HG02870 (cell line): ENCODE data around the gene PRMT9.

Source experiments
- ATAC-seq: cut with Tn5 transposase; IDR thresholded peaks from one replicate; pipeline ENCODE4 v1.9.1; 2021; ENCODE audit warnings: mild to moderate bottlenecking, moderate library complexity; ENCODE audit not compliant: unreplicated experiment

The PRMT9 gene

DNA sequence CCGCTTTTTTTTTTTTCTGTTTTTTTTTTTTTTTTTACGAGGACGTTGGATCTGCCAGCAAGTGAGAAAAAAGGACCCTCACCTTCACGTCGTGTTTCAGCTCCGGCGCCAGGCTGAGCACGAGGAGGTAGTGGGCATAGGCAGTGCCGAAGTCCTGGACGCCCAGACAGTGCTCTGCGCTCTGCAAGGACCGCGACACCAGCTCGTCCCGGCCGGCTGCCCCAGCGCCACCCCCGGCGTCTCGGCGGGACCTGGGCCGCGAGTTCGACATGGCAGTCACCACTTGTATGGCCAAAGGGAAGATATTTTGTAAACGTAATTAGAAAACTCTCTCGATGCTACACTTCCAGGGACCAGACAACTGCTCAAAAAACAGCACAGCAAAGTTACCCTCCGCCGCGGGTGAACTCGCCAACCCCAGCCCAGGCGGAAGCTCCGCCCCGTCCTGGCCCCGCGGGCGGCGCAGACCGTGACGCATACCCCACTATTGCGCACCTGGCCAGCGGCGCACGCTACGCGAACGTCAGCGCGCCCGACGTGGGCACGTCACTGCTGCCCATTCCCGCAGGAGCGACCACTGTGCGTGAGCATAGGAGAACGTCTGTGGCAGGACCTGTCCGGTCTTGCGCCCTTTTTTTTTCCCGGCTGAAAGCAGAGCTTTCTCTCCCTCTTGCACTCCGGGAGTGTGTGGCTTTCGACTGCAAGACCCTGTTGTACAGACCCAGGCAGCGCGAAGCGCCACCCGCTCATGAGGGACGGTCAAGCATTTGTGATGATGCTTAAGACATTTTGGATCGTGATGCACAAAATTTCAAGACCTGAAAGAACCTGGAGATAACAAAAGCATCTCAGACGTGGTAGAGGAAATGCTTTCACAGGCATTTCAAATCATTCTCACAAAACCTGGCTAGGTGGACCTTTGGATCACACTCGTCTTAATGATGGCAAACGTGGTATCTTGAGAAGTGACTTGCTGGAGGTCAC is at the start of gene PRMT9:
Gene PRMT9, minus strand, starts transcription at position 447 of the 984 bp plus-strand sequence. Its CDS starts 176 bp downstream, at position 271.
- peak; percentile 99 for ATAC-seq

DNA sequence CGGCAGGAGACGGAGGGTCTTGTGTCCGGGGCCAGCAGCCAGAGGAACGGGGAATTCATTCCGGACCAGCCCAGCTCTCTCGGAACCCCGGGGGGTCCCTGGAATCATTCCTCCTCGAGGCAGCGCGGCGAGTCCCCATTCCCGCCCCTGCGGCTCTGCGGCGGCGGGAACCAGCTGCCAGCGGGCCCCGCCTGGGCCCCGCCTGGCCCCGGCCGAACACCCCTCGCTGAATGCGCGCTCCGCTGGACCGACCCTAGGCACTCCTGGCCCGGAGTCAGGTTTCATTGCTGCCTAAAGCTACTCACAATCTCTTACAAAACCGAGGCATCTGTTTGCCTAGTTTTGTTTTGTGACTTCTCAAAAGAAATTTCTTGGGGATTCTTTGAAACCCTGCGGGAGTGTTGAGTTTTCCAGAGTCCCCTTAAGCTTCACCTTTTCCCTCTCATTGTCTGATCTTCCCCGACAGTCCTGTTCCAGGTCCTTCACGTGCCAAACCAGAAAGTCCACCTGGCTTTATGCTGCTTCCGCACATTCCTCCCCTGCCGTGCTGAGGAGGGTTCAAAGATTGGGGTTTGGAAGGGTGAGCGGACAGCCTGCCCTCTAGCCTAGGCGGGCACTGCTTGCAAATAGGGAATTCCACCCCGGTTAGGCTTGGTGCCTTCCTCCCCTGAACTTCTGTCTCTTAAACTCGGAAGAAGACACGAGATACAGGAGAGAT is 48.7 kb upstream of the PRMT9 start:
- peak; percentile 17 for ATAC-seq

DNA sequence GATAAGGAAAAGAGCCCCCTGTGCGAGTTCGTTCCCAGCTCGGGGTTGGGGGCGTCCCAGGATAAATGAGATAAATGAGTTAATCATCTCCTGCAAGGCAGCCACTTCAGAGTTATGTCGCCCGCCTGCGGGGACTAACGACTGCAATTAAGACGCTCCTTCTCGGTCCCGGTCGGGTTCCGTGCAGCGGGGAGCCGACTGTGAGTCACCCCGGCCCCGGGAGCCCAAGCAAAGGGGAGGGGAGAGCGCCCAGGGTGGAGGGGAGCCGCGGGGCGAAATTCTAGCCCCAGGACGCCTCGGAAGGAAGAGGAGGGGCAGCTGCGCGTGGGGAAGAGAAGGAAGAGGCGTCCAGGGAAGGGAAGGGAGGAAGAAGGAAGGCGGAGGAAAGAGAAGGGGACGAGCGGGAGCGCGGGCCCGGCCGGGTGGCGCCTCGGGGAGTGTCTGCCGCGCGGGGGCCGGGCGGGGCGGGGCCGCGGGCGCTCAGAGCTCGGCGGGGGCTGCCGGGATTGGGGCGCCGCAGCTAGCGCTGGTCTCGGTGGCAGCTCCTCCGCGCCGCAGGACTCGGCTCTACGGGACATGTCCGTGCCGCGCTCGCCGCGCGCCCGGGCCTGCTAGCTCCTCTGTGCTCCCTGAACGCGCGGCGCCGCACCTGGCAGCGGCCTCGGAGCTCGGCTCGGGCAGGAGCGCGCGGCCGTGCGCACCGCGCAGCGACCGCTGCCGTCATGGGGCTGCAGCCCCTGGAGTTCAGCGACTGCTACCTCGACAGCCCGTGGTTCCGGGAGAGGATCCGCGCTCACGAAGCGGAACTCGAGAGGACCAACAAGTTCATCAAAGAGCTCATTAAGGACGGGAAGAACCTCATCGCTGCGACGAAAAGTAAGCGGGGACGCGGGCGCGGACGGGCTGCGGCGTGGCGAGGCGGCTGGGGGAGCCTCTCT is 47.9 kb upstream of the PRMT9 start, which contains the start of gene ARHGAP10:
Gene ARHGAP10, plus strand, starts transcription at position 509 of the 938 bp plus-strand sequence. Its CDS starts 214 bp downstream, at position 723.
- peak; percentile 51 for ATAC-seq

DNA sequence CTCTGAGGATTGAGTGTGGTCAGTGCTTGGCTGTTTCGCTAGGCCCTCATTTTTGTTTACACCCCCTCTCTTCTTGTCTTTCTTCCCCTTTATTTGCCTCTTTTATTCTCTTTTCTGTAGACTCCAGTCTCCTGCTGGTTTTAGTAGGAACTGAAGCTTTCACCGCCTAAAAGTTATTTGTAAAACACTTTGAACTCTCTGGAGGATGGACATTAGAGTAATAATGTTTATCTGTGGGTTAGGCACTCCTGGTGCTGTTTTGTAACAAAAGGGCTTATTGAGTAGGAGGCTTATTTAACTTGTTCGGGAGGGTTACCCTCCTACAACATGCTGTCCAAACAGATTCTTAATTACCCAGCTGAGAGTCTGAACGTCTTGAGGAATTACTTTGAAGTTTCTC is 46.4 kb upstream of the PRMT9 start:
- ATAC-seq: no peak

DNA sequence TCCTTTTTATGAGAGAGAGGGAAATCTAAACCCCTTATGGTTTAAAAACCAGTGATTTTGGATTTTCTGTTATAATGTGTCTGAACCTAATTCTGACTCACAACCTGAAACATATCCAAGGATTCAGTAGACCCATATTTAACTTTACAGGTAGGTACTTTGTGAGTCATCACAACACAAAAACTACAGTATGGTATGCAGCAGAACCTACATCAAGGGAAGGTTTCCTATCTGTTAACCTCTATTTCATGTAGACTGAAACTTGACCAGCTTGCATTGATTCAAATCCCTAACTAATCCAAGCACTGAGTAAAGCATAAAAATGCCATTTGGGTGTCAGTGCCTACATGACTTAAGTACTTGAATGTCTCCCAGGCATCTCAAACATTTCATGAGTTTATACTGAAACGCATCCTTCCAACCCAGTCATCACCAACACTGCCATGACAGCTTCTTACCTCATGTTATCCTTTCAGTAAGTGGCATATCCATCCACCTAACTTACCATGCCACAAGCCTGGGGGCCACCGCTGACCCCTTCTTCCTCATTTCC is 43.6 kb upstream of the PRMT9 start:
- no peak for ATAC-seq

DNA sequence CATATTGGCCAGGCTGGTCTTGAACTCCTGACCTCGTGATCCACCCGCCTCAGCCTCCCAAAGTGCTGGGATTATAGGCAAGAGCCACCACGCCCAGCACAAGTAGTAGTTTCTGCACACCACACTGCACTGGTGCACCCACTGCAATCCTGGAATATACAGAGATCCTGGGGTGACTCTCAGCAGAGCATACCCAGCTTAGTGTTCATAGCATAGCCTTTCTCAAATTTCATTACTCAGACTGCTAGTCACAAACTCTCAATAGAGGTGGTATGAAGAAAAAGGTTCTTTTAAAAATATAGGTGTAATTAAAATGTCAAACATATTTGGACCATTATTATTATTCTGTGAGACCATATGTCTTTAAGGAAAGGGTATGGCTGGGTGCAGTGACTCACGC is 41.7 kb upstream of the PRMT9 start:
- ATAC-seq: no peak

DNA sequence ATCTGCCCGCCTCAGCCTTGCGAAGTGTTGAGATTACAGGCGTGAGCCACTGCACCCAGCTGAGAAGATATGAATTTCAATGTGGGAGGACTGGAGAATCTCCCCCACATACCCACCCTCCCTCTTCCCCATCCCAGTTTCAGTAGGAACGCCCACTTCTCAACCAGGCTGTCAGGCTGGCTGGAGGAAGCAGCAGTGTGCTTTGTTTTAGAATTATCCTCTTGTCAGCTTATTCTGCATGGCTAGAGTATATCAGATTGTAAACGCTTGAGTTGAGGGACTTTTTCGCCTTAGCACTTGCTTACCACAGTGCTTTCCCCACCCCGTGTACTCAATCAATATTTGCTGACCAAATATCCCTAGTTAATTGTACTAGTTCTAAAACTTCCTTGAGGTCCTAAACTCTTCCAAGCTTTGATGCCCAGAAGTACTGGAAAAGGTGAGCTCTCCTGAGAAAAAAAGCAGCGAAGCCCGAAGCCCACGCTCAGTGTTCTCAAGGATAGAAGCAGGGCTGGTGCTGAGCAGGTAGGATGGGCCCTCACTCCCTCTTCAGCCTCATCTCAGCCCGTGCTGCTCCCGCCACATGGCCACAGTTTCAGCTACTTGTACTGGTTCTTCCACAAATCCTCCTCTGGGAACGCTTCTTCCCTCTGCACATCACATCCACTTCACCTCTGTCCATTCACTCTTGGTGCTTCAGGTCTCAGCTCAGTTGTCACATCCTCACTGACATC is 40.7 kb upstream of the PRMT9 start:
- no peak for ATAC-seq

DNA sequence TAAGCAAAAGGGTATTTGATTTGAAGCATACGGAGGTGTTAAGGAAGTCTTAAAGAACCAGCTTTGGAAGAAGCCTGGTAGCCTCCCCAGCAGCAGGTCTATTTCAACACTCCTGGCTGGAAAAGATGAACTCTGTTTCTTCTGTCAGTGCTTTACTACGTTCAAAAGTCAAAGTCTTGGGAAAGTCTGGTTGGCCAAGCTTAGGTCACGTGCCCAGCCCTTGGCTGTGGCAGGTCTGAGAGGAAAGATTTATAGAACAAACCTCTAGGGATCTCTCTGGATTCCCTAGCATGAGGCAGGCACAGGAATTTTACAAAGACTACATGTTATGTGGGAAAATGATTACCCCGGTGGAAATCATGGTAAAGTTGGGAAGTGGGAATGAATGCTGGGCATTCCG is 39.4 kb upstream of the PRMT9 start:
- no peak for ATAC-seq

DNA sequence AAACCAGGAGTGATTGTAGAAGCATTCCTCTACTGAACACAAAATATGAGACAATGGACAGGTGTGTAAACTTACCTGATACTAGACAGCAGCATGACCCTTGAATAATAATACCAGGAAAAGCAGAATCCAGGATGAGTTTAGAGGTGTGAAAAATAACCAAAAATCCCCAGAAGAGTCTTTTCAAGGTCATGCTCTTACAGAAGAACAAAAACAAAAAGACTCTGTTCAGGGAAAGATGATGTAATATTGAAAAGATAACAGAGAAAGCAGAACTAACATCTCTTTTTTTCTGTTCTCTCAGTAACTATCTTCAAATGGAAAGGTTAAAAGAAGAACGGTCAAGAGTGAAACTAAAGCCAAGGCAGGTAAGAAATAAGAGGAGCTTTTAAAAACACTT is 33.9 kb upstream of the PRMT9 start:
- ATAC-seq: peak; percentile 87

DNA sequence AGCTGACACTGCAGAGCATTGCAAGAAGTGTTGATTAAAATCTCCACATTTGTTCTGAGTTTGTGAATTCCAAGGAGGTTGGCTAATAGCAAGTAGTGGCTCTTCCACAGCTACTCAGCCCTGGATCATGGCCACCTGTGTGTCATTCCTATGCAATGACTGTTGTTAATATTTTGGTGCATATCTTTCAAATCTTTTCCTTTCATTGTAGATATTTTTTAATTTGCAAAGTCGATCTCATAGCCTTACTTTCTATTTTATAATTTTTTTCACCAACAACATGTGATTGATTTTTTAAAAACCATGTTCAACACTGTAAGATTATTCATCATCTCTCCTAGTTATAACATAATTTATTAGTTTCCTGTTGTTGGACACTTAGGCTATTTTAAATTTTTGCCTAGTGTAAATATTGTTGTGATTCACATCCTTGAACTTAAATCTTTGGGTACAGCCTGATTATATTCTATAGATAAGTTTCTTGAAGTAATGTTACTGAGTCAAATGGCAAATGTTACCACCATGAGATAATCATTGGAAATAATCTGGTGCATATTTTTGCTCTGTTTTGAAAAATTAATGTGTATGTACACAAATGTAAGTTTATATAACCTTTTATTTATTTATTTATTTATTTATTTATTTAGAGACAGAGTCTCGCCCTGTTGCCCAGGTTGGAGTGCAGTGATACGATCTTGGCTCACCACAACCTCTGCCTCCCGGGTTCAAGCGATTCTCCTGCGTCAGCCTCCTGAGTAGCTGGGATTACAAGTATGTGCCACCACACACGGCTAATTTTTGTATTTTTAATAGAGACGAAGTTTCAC is 30.8 kb upstream of the PRMT9 start:
- ATAC-seq: no peak

DNA sequence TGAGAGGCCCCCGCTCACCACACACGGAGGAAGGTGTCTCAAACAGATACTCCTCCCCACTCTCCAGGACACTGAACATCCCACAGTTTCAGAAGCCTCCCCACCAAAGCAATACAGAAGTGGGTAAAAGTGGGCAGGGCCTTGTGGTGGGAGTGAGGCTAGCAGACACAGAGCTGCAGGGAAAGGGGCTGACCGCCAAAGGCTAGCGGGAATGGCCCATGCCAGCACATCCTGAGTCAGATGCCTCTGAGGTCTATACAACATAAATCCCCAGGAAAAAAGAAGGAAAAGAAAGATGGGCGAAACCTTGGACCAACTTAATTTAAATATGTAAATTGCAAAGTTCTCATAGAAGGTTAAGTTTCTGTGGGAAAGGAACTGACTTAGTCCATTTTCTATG is 26.0 kb upstream of the PRMT9 start:
- ATAC-seq: no peak

DNA sequence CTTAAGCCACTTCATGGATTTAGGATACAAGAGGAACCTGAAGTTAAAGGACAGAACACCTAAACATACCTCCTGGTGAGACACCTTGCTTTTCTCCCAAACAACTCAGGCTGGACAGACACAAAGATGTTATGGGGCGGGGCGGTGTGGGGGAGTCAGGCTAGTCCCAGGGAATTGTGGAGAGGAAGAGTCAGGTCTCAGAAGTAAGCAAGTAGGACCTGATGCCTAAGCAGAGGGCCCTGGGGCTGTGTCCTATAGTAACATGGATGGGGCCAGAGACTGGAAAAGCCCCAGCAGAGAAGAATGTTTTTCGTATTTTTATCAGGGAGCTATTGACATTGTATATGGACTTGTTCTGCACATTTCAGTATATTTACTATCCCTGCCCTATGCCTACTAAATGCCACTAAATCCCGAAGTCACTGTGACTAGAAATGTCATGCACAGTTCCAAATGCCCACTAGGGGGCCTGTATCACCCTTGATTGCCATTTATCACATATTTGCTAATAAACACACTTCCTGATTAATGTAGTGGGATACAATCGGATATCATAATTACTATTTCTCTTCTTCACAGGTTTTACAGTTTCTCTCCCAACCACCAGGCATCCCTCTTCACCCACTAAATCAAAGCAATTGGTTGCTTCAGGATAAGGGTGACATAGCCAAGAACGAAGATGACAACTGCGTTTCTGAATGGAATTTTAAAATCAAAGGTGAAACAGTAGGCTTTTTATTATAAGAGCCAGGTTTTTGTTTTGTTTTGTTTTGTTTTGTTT is 24.1 kb upstream of the PRMT9 start:
- peak; percentile 51 for ATAC-seq

DNA sequence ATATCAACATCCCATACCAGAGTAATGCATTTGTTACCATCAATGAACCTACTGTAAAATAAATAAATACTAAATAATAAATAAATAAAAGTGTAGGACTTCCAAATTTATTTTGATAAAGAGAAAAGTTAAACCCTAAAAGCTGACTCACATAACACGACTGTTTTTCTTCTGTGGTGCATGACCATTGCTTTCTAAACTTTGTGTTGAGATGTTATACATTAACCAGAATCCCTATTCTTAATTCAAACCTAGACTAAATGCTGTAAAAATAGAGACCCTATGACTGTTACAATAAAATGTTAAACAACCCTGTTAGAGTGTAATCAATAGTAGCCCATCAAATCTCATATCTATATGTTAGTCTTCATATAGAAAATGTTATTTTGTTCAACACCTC is 20.9 kb upstream of the PRMT9 start:
- no peak for ATAC-seq

DNA sequence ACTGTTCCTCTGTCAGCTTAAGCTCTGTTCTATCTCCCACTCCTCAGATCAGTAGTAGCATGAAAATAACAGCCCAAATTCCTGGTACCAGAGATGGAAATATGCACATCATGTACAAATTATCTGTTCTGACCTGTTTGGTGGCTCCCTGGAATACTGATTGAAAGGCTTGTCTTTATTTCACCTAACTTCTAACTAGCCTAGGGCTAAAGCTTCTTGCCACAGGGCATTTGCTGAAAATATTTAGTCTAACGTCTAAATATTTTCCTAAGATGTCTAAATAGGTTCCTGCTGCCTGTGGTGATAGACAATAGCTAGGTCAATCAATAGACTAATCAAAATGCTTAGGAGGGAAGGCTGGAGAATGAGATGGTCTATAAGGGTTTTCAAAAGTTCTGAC is 12.9 kb upstream of the PRMT9 start:
- no peak for ATAC-seq

DNA sequence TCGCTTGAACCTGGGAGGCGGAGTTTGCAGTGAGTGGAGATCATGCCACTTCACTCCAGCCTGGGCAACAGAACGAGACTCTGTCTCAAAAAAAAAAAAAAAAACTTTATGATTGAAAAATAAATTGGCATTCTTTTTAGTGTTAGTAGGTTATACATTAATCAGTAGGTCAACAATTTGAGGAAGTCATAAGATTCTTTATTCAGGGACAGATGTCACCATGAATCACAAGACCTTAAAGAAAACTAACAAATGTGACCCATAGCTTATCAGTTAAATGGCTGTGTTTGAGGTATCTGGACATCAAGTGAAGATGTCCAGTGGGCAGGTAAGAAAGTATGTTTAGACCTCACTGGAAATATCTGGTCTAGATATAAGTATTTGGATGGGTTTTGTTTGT is 9.3 kb upstream of the PRMT9 start:
- ATAC-seq: no peak

DNA sequence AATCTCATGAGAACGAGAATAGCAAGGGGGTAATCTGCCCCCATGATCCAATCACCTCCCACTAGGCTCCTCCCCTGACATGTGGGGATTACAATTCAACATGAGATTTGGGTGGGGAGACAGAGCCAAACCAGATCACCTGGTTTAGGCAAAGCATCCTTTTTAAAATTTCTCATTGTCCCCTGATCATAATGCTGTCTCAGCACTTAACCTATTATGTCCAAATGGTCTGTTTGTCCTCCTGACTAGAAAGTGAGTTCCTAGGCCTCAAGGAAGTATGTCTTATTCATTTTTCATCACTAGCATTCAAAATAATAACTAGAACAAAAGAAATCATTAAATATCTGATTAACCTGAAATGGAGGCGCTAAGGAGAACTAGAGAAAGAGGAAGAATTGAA is 7.9 kb upstream of the PRMT9 start:
- no peak for ATAC-seq

DNA sequence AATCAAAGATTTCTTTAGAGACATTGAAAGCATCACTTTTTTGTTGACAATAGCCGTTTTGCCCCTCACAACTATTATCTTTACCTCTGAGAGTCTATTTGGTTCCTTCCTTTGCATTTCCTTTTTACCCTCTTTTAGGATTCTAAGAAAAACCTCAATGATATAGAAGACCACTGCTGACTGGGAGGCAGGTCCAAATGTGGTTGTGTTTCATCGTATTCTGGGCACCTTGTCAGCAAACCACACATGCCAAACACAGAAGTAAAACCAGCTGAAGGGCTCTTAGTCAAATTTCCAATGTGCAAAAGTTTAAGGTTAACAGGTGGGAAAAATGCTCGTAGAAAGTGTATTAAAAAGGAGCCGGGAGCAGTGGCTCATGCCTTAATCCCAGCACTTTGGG is 5.1 kb upstream of the PRMT9 start:
- no peak for ATAC-seq

DNA sequence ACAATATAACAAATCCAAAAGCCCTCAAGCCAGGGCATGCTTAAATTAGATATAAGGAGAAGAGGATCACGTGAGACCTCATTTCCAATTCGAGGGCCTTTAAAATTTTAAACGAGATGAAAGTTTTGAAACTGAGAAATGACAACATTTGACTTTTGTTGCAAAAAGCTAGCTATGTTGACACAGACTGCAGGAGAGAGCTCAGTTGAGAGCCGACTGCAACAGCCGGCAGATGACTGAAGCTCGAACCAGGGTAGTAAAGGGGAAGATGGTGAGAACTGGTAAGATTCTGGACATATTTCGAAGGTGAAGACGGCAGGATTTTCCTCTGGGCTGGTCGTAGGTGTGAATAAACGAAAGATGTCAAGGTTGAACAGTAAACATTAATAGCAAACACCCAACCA is 773 bp downstream of the PRMT9 start:
- no peak for ATAC-seq
